ENCODE measurements around the gene VSIG10L.

VSIG10L gene

DNA sequence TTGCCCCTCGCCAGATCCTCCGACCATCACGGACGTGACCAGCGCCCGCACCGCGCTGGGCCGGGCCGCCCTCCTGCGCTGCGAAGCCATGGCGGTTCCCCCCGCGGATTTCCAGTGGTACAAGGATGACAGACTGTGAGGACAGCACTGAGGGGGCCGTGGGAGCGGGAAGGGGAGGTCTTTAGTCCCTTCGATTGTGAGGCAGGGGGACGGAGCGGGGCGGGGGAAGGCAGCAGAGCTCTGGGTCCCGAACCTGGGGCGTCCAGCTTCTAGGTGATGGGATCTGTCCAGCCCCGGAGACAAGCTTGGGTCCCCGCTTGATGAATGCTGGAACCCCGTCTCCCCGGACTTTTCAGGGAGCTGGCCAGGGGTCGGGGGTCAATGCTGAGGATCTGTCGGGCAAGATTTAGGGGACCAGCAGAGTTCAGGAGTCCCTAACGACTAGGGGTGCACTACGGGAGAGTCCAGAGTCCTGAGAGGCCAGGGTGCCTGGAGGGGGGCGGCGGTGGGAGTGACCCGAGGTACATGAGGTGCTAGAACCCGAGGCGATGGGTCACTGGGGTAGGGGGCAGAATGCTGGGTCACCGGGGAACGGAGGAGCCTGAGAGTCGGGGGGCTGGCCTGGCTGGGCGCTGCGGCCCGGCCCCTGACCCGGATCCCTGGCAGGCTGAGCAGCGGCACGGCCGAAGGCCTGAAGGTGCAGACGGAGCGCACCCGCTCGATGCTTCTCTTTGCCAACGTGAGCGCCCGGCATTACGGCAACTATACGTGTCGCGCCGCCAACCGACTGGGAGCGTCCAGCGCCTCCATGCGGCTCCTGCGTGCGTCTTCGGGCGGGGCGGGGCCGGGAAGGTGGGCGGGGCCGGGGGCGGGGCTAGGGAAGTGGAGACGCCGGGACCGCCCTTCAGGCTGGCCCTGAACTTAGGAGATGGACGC, 14.6 kb downstream of the VSIG10L start:
- H3K4me2 ChIP-seq (ENCODE audit: insufficient read depth, low read length), result no peak overlapping the region
- no peaks in the 10 kb centered on the region for H4K20me1 ChIP-seq (ENCODE audit: insufficient read depth, low read length)
- no peak overlapping the region for H2AFZ ChIP-seq (ENCODE audit: low read depth, low read length)
- H3K9me3 ChIP-seq (ENCODE audit: insufficient read depth, low read length, severe bottlenecking), result no peaks in the 10 kb centered on the region
- DNase-seq (no peak), ATAC-seq (ENCODE audit: insufficient read depth, low read depth) (no peak)
- H3K27ac ChIP-seq (ENCODE audit: low read length), result no peak overlapping the region
- H3K27me3 ChIP-seq (ENCODE audit: insufficient read depth, low read length, poor library complexity), result no peaks in the 10 kb centered on the region
- H3K4me3 ChIP-seq (ENCODE audit: low read depth in 1 of 2, low read length in 2 of 2), result no peak overlapping the region
- no peaks in the 10 kb centered on the region for H3K36me3 ChIP-seq (ENCODE audit: insufficient read depth, low read length)
- no peak overlapping the region for H3K9ac ChIP-seq (ENCODE audit: low read depth, low read length)
- H3K79me2 ChIP-seq (ENCODE audit: insufficient read depth, low read length), result no peaks in the 10 kb centered on the region
- no peaks in the 10 kb centered on the region for H3K4me1 ChIP-seq (ENCODE audit: insufficient read depth, low read length)
- TF ChIP-seq CTCF (IDR thresholded peaks at IDR 0.05; ENCODE audit: borderline replicate concordance, extremely low read depth, low read length, poor library complexity, severe bottlenecking), result no peak
- no peak for TF ChIP-seq EZH2 (IDR thresholded peaks at IDR 0.05; ENCODE audit: borderline replicate concordance, low read depth, low read length, severe bottlenecking)

GRCh38 chr19:51326216-51327065, 15.5 kb downstream of the VSIG10L start:
- no peaks in the 10 kb centered on the region for H3K27me3 ChIP-seq (ENCODE audit: insufficient read depth, low read length, poor library complexity)
- H3K9ac ChIP-seq (ENCODE audit: low read depth, low read length), result no peak overlapping the region
- no peak overlapping the region for H3K27ac ChIP-seq (ENCODE audit: low read length)
- DNase-seq (no peak), ATAC-seq (ENCODE audit: insufficient read depth, low read depth) (no peak)
- no peak overlapping the region for H3K4me2 ChIP-seq (ENCODE audit: insufficient read depth, low read length)
- no peaks in the 10 kb centered on the region for H3K9me3 ChIP-seq (ENCODE audit: insufficient read depth, low read length, severe bottlenecking)
- no peaks in the 10 kb centered on the region for H3K79me2 ChIP-seq (ENCODE audit: insufficient read depth, low read length)
- no peak overlapping the region for H2AFZ ChIP-seq (ENCODE audit: low read depth, low read length)
- no peaks in the 10 kb centered on the region for H3K36me3 ChIP-seq (ENCODE audit: insufficient read depth, low read length)
- no peaks in the 10 kb centered on the region for H3K4me1 ChIP-seq (ENCODE audit: insufficient read depth, low read length)
- no peak overlapping the region for H3K4me3 ChIP-seq (ENCODE audit: low read depth in 1 of 2, low read length in 2 of 2)
- no peaks in the 10 kb centered on the region for H4K20me1 ChIP-seq (ENCODE audit: insufficient read depth, low read length)
- TF ChIP-seq EZH2 (IDR thresholded peaks at IDR 0.05; ENCODE audit: borderline replicate concordance, low read depth, low read length, severe bottlenecking) (no peak), CTCF (IDR thresholded peaks at IDR 0.05; ENCODE audit: borderline replicate concordance, extremely low read depth, low read length, poor library complexity, severe bottlenecking) (no peak)

DNA sequence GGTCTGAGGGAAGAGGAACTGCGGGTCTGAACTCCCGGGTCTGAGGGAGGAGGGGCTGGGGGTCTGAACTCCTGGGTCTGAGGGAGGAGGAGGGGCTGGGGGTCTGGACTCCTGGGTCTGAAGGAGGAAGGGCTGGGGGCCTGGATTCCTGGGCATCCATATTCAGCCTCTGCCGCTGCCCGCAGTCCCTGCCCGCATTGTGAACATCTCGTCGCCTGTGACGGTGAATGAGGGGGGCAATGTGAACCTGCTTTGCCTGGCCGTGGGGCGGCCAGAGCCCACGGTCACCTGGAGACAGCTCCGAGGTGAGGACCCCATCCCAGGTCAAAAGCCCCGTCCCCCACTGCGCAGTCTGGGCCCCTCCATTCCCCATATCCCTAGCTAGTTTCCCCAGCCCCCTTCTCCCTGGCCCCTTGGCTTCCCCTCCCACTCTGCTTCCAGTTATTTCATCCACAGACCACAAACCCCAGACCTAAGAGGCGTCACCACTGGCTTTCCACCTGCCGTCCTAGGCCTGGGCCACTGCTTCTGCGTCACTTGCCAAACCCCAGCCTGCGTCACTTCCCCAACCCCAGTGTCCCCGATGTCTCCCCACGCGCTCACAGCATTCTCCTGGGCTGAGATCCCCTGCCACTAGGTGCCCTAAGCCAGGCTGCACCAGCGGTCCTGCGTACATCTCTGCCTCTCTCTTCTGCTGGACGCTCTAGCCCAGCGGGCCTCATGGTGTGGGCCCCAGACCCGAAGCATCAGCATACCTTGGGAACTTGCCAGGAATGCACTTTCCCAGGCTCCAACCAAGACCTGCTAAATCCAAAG, 16.6 kb downstream of the VSIG10L start:
- Histone ChIP-seq H3K27me3 (ENCODE audit: insufficient read depth, low read length, poor library complexity) (no peaks in the 10 kb centered on the region), H4K20me1 (ENCODE audit: insufficient read depth, low read length) (no peaks in the 10 kb centered on the region), H3K4me3 (ENCODE audit: low read depth in 1 of 2, low read length in 2 of 2) (no peak overlapping the region), H2AFZ (ENCODE audit: low read depth, low read length) (no peak overlapping the region), H3K9me3 (ENCODE audit: insufficient read depth, low read length, severe bottlenecking) (no peaks in the 10 kb centered on the region), H3K27ac (ENCODE audit: low read length) (no peak overlapping the region), H3K36me3 (ENCODE audit: insufficient read depth, low read length) (no peaks in the 10 kb centered on the region), H3K4me2 (ENCODE audit: insufficient read depth, low read length) (no peak overlapping the region), H3K9ac (ENCODE audit: low read depth, low read length) (no peak overlapping the region), H3K79me2 (ENCODE audit: insufficient read depth, low read length) (no peaks in the 10 kb centered on the region), H3K4me1 (ENCODE audit: insufficient read depth, low read length) (no peaks in the 10 kb centered on the region)
- DNase-seq, result no peak
- no peak for ATAC-seq (ENCODE audit: insufficient read depth, low read depth)
- no peak for TF ChIP-seq CTCF (IDR thresholded peaks at IDR 0.05; ENCODE audit: borderline replicate concordance, extremely low read depth, low read length, poor library complexity, severe bottlenecking)
- TF ChIP-seq EZH2 (IDR thresholded peaks at IDR 0.05; ENCODE audit: borderline replicate concordance, low read depth, low read length, severe bottlenecking), result no peak

Data from DND-41 (cell line).